GM21825 (cell line): ENCODE results near the gene CNOT2.
"Not testable (repeated sequence)": the region's sequence is repeated elsewhere in the genome, so short reads cannot be mapped to it uniquely, and the experiment has no call there.

Source experiments
- ATAC-seq: cut with Tn5 transposase; IDR thresholded peaks from one replicate; pipeline ENCODE4 v1.9.1; 2021; ENCODE audit warnings: mild to moderate bottlenecking, moderate library complexity; ENCODE audit not compliant: unreplicated experiment

CNOT2 gene

GRCh38 chr12:70364695-70365397 lies 121.6 kb downstream of the CNOT2 start:
- ATAC-seq: no peak

GRCh38 chr12:70365398-70365647 lies 122.1 kb downstream of the CNOT2 start:
- no peak for ATAC-seq

- peak; percentile 86 for ATAC-seq
Measured at GRCh38 chr12:70365648-70366518, 122.7 kb downstream of the CNOT2 start, which contains the start of gene KCNMB4. Gene KCNMB4, plus strand, starts transcription at chr12:70366290. Its CDS starts 445 bp downstream, at chr12:70366735.

- ATAC-seq: peak; percentile 38
Measured at GRCh38 chr12:70366581-70367257, 123.5 kb downstream of the CNOT2 start.

GRCh38 chr12:70367258-70368141 lies 124.3 kb downstream of the CNOT2 start:
- ATAC-seq: no peak

GRCh38 chr12:70372881-70373280 lies 129.6 kb downstream of the CNOT2 start:
- no peak for ATAC-seq

- ATAC-seq: no peak
Measured at GRCh38 chr12:70379846-70380245, 136.6 kb downstream of the CNOT2 start.

- ATAC-seq: no peak
Measured at GRCh38 chr12:70383484-70383883, 140.3 kb downstream of the CNOT2 start.

GRCh38 chr12:70383886-70384285 lies 140.7 kb downstream of the CNOT2 start:
- ATAC-seq: no peak

- no peak for ATAC-seq
Measured at GRCh38 chr12:70386771-70387170, 143.5 kb downstream of the CNOT2 start.

- no peak for ATAC-seq
Measured at GRCh38 chr12:70389678-70390077, 146.4 kb downstream of the CNOT2 start.

GRCh38 chr12:70392631-70393030 lies 149.4 kb downstream of the CNOT2 start:
- not testable (repeated sequence) for ATAC-seq

GRCh38 chr12:70393787-70394499 lies 150.7 kb downstream of the CNOT2 start:
- no peak for ATAC-seq

- ATAC-seq: no peak
Measured at GRCh38 chr12:70398002-70398401, 154.8 kb downstream of the CNOT2 start.

GRCh38 chr12:70398862-70399261 lies 155.6 kb downstream of the CNOT2 start:
- no peak for ATAC-seq

GRCh38 chr12:70399311-70399710 lies 156.1 kb downstream of the CNOT2 start:
- ATAC-seq: no peak

GRCh38 chr12:70400124-70400523 lies 156.9 kb downstream of the CNOT2 start:
- no peak for ATAC-seq

- ATAC-seq: no peak
Measured at GRCh38 chr12:70402597-70402996, 159.4 kb downstream of the CNOT2 start.

GRCh38 chr12:70403826-70404225 lies 160.6 kb downstream of the CNOT2 start:
- no peak for ATAC-seq
